ENCODE measurements around the gene PVRIG. TPM values are rescaled to one million over a fixed set of nuclear protein-coding genes. Genes with fewer than 3 reads are reported as not detected.
"Not testable (repeated sequence)": the region's sequence is repeated elsewhere in the genome, so short reads cannot be mapped to it uniquely, and the experiment has no call there.

The PVRIG gene
- total and polyA plus RNA-seq, 2 experiments from 2014 or later = 1.4 TPM; not detected in 1

GRCh38 chr7:100211342-100211780, 8.4 kb upstream of the PVRIG start:
- DNase-seq (ENCODE audit: low spot score) = no peak
- no peak overlapping the region for H3K4me3 ChIP-seq
- no peaks in the 10 kb centered on the region for H3K4me1 ChIP-seq (ENCODE audit: insufficient read depth)
- no peaks in the 10 kb centered on the region for H3K9me2 ChIP-seq (replicated peaks; ENCODE audit: insufficient read depth)
- H3K36me3 ChIP-seq (replicated peaks; ENCODE audit: insufficient read depth, low read depth) = no peaks in the 10 kb centered on the region
- no peak overlapping the region for H3K4me2 ChIP-seq
- H2AFZ ChIP-seq = no peak overlapping the region
- no peaks in the 10 kb centered on the region for H4K20me1 ChIP-seq (ENCODE audit: insufficient read depth, poor library complexity, severe bottlenecking)
- TF ChIP-seq EZH2 (IDR thresholded peaks at IDR 0.05; ENCODE audit: borderline replicate concordance) (no peak), CTCF (IDR thresholded peaks at IDR 0.05; ENCODE audit: poor library complexity) (no peak), EZH2phosphoT487 (IDR thresholded peaks at IDR 0.05; ENCODE audit: low read depth, severe bottlenecking, unreplicated experiment) (no peak)
- 89% methylated on average over 7 of the region's 7 CpGs for WGBS (ENCODE audit: low lambda C conversion rate, missing lambda C conversion rate)
- H3K9me3 ChIP-seq (ENCODE audit: low read depth) = no peaks in the 10 kb centered on the region
- no peak overlapping the region for H3K27ac ChIP-seq
- no peaks in the 10 kb centered on the region for H3K79me2 ChIP-seq
- peaks cover 6% of the 10 kb centered on the region for H3K27me3 ChIP-seq

DNA sequence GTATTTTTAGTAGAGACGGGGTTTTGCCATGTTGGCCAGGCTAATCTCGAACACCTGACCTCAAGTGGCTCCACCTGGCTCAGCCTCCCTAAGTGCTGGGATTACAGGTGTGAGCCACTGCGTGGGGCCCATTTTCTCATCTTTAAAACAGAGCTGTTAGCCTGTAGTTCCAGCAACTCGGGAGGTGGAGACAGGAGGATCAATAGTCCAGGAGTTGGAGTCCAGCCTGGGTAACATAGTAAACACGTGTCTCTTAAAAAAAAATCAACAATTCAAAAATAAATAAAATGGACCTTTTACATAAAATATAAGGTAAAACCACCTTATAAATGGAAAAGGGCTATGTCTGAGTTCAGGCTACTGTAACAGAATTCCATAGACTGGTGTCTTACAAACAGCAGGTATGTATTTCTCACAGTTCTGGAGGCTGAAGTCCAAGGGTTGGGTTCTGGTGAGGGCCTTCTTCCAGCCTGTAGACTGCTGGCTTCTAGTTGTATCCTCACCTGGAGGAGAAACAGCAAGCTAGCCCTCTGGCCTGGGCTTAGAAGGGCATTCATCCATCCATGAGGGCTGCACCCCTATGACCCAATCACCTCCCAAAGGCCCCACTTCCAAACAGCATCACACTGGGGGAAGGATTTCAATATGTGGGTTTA, 7.0 kb upstream of the PVRIG start:
- no peak overlapping the region for H2AFZ ChIP-seq
- H4K20me1 ChIP-seq (ENCODE audit: insufficient read depth, poor library complexity, severe bottlenecking) = no peaks in the 10 kb centered on the region
- H3K9me3 ChIP-seq (ENCODE audit: low read depth) = no peaks in the 10 kb centered on the region
- H3K4me1 ChIP-seq (ENCODE audit: insufficient read depth) = no peaks in the 10 kb centered on the region
- no peak for DNase-seq (ENCODE audit: low spot score)
- no peak overlapping the region for H3K4me2 ChIP-seq
- 83% methylated on average over 5 of the region's 5 CpGs for WGBS (ENCODE audit: low lambda C conversion rate, missing lambda C conversion rate)
- TF ChIP-seq CTCF (IDR thresholded peaks at IDR 0.05; ENCODE audit: poor library complexity) (no peak), EZH2 (IDR thresholded peaks at IDR 0.05; ENCODE audit: borderline replicate concordance) (no peak), EZH2phosphoT487 (IDR thresholded peaks at IDR 0.05; ENCODE audit: low read depth, severe bottlenecking, unreplicated experiment) (no peak)
- H3K4me3 ChIP-seq = no peak overlapping the region
- H3K79me2 ChIP-seq = no peaks in the 10 kb centered on the region
- peaks cover 6% of the 10 kb centered on the region for H3K27me3 ChIP-seq
- H3K36me3 ChIP-seq (replicated peaks; ENCODE audit: insufficient read depth, low read depth) = no peaks in the 10 kb centered on the region
- no peak overlapping the region for H3K27ac ChIP-seq
- no peaks in the 10 kb centered on the region for H3K9me2 ChIP-seq (replicated peaks; ENCODE audit: insufficient read depth)

DNA sequence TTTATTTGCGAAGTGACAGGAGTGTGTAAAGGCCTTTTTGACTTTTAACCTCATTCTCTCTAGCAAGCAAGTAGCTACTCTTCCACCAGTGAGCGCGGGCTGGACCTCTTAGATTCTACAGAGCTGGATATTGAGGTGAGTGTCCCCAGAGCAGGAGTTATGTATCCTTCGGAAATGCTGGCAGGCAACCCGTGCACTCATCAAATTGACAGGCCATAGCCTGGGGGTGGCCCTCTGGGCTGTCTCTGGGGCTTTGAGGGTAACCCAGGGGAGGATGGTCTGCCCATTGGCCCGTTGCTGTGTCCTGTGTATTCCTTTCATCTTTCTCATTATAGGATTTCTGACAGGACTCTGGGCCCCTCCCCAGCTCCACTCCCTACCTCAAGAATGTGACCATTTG, 6.1 kb upstream of the PVRIG start:
- H3K9me2 ChIP-seq (replicated peaks; ENCODE audit: insufficient read depth) = no peaks in the 10 kb centered on the region
- no peaks in the 10 kb centered on the region for H3K36me3 ChIP-seq (replicated peaks; ENCODE audit: insufficient read depth, low read depth)
- no peaks in the 10 kb centered on the region for H3K79me2 ChIP-seq
- H4K20me1 ChIP-seq (ENCODE audit: insufficient read depth, poor library complexity, severe bottlenecking) = no peaks in the 10 kb centered on the region
- H3K4me2 ChIP-seq = no peak overlapping the region
- TF ChIP-seq EZH2phosphoT487 (IDR thresholded peaks at IDR 0.05; ENCODE audit: low read depth, severe bottlenecking, unreplicated experiment) = no peak
- no peak for TF ChIP-seq EZH2 (IDR thresholded peaks at IDR 0.05; ENCODE audit: borderline replicate concordance)
- no peaks in the 10 kb centered on the region for H3K4me1 ChIP-seq (ENCODE audit: insufficient read depth)
- no peak overlapping the region for H3K4me3 ChIP-seq
- H3K9me3 ChIP-seq (ENCODE audit: low read depth) = no peaks in the 10 kb centered on the region
- WGBS (ENCODE audit: low lambda C conversion rate, missing lambda C conversion rate) = 53% methylated on average over 6 of the region's 6 CpGs
- H3K27me3 ChIP-seq = peaks cover 6% of the 10 kb centered on the region
- H3K27ac ChIP-seq = no peak overlapping the region
- no peak for DNase-seq (ENCODE audit: low spot score)
- no peak overlapping the region for H2AFZ ChIP-seq

- not testable (repeated sequence) for H3K36me3 ChIP-seq (replicated peaks; ENCODE audit: insufficient read depth, low read depth); H3K4me2 ChIP-seq; H3K4me1 ChIP-seq (ENCODE audit: insufficient read depth); H3K27me3 ChIP-seq; H3K79me2 ChIP-seq; H3K27ac ChIP-seq; H3K9me3 ChIP-seq (ENCODE audit: low read depth); H2AFZ ChIP-seq; H3K4me3 ChIP-seq; H4K20me1 ChIP-seq (ENCODE audit: insufficient read depth, poor library complexity, severe bottlenecking); H3K9me2 ChIP-seq (replicated peaks; ENCODE audit: insufficient read depth)
- 60% methylated on average over 5 of the region's 5 CpGs for WGBS (ENCODE audit: low lambda C conversion rate, missing lambda C conversion rate)
- peak; percentile 32 for DNase-seq (ENCODE audit: low spot score)
These were observed 5.4 kb upstream of the PVRIG start for GRCh38 chr7:100214356-100214755.
